HEK293T (cell line): ENCODE measurements around the gene TAPBP.

Source experiments
- BHLHE40 ChIP-seq: fragments of 450-650 bp; IDR thresholded peaks from 2 replicates; pipeline ENCODE4 v1.6.1; 2016; ENCODE audit warnings: mild to moderate bottlenecking, moderate library complexity, borderline replicate concordance
- L3MBTL2 ChIP-seq: fragments of 450-650 bp; conservative IDR thresholded peaks from 2 replicates; pipeline ENCODE4 v1.6.1; 2016; ENCODE audit warnings: mild to moderate bottlenecking
- LEF1 ChIP-seq: fragments of 450-650 bp; IDR thresholded peaks from 2 replicates; pipeline ENCODE4 v1.6.1; 2017; ENCODE audit warnings: mild to moderate bottlenecking, borderline replicate concordance
- SP1 ChIP-seq: fragments of 450-650 bp; IDR thresholded peaks from 2 replicates; pipeline ENCODE4 v1.6.1; 2017

DNA sequence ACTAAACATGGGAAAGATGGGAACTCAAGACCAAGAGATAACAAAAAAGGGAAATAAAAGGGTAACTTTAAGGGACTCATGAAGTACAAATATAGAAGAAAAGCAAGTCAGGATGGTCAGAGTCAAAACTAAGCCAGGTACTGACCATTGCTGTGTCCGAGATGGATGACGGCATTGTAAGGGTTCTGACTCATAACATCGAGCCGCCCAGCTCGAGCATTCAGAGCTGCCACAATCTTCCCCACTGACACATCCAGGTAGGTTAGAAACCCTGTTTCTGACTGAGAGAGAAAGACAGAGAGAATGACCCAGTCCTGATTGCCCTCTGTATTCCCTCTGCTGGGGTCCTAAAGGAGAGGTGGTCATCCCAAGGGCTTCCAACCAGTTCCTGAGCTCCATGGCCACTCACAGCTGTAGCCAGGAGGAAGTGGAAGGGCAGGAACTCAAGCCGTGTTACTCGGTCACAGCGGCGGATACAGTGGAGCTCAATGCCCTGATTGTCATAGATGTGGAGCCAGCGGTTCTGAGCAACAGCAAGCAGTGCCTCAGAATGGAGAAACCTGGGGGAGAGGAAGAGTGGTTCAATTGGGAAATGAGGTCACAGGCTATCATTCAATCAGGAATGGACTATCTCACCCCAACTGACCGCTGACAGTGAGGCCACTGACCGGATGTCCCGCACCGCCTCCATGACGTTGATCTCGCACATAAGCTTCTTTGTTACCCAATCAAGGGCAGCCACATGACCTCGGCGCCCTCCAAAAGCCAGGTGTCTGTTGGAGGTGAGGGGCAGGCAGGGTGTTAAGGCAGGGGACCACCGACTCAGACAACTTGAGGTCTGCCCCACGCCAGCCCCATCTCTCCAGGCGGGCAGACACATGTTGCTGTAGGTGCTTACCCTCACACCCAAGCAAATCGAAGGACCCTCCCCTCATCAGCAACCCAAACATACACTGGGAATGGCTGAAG, 26.6 kb downstream of the TAPBP start:
- no peak for TF ChIP-seq BHLHE40
- TF ChIP-seq LEF1 = no peak
- TF ChIP-seq L3MBTL2 = no peak
- TF ChIP-seq SP1 = no peak
